Measurements from ENCODE around the gene WDR93.

- TF ChIP-seq CTCF (IDR thresholded peaks at IDR 0.05) (no peak), ZFX (IDR thresholded peaks at IDR 0.05; ENCODE audit: borderline replicate concordance) (no peak)
Measured at GRCh38 chr15:89693091-89693490, 2.5 kb downstream of the WDR93 start.
